SK-N-SH (cell line): ENCODE measurements around the gene PHAF1. TPM values are rescaled to one million over a fixed set of nuclear protein-coding genes. Genes with fewer than 3 reads are reported as not detected.

ENCODE experiments used
- CTCF ChIA-PET: fragments of 300-600, 350-600 bp; formaldehyde crosslinking; extraction: SDS; loops from one replicate; lab custom pipeline; 2021; lab: Yijun Ruan, JAX
- POLR2A ChIA-PET: fragments of 350-600 bp; sonication (Branson Sonifier 250); formaldehyde crosslinking; extraction: SDS; loops from one replicate; lab custom pipeline; 2020; ENCODE audit warnings: antibody characterized with exemption, inconsistent platforms; lab: Yijun Ruan, JAX
- DNase-seq: peaks from one replicate; pipeline ENCODE4 v3.0.0; 2012
- H2AFZ ChIP-seq: fragments of 200-600 bp; sonication (generic); 2 replicates; pipeline ENCODE4 v1.8.1; 2016; ENCODE audit warnings: antibody characterized with exemption, mild to moderate bottlenecking, low read depth
- H3F3A ChIP-seq: fragments of 200-600 bp; sonication (generic); replicated peaks from 2 replicates; pipeline ENCODE3; 2016; ENCODE audit warnings: antibody characterized with exemption, mild to moderate bottlenecking; ENCODE audit not compliant: insufficient read depth
- H3K27ac ChIP-seq, 2 experiments: fragments of 200-500 bp in 1 of 2; fragments of 200-600 bp in 1 of 2; sonication (Bioruptor generic) in 1 of 2; sonication (generic), shearing (Covaris generic) in 1 of 2; 2 replicates each; pipeline versions ENCODE4 v1.5.1 to v1.6.1; 2014 to 2016; ENCODE audit warnings: low read depth in 2 of 2, inconsistent platforms in 1 of 2, low read length in 1 of 2, mild to moderate bottlenecking in 1 of 2, mixed read lengths in 1 of 2
- H3K27me3 ChIP-seq: fragments of 200-600 bp; sonication (generic), shearing (Covaris generic); 2 replicates; pipeline ENCODE4 v1.6.1; 2016; ENCODE audit warnings: mixed run types; ENCODE audit not compliant: insufficient read depth
- H3K36me3 ChIP-seq, 2 experiments: fragments of 200-500 bp in 1 of 2; fragments of 200-600 bp in 1 of 2; sonication (Bioruptor generic) in 1 of 2; sonication (generic) in 1 of 2; replicated peaks in 1 of 2; 2 replicates each; pipeline versions ENCODE3 to v1.5.1; 2014 to 2016; ENCODE audit warnings: low read length in 1 of 2, mild to moderate bottlenecking in 1 of 2; ENCODE audit not compliant: insufficient read depth in 2 of 2, control insufficient read depth in 1 of 2
- H3K4me1 ChIP-seq, 2 experiments: fragments of 200-500 bp in 1 of 2; fragments of 200-600 bp in 1 of 2; sonication (Bioruptor generic) in 1 of 2; sonication (generic), shearing (Covaris generic) in 1 of 2; 2 replicates each; pipeline versions ENCODE4 v1.5.1 to v1.6.1; 2014 to 2016; ENCODE audit warnings: low read depth in 1 of 2, low read length in 1 of 2, mixed run types in 1 of 2; ENCODE audit not compliant: insufficient read depth in 2 of 2, control insufficient read depth in 1 of 2
- H3K4me2 ChIP-seq: fragments of 200-600 bp; sonication (generic), shearing (Covaris generic); 2 replicates; pipeline ENCODE4 v1.6.1; 2017; ENCODE audit warnings: mixed run types
- H3K4me3 ChIP-seq, 2 experiments: fragments of 200-500 bp in 1 of 2; fragments of 200-600 bp in 1 of 2; sonication (Bioruptor generic) in 1 of 2; sonication (generic), shearing (Covaris generic) in 1 of 2; 2 replicates each; pipeline versions ENCODE4 v1.5.1 to v1.8.1; 2014 to 2016; ENCODE audit warnings: low read depth in 2 of 2, inconsistent platforms in 1 of 2, low read length in 1 of 2, mild to moderate bottlenecking in 1 of 2, mixed read lengths in 1 of 2, moderate library complexity in 1 of 2
- H3K79me2 ChIP-seq: fragments of 200-600 bp; sonication (generic); 2 replicates; pipeline ENCODE4 v1.8.1; 2017; ENCODE audit warnings: mild to moderate bottlenecking; ENCODE audit not compliant: insufficient read depth
- H3K9ac ChIP-seq: fragments of 200-600 bp; sonication (generic); 2 replicates; pipeline ENCODE4 v1.6.1; 2017; ENCODE audit warnings: mixed run types
- H3K9me2 ChIP-seq: fragments of 200-600 bp; sonication (generic); 2 replicates; pipeline ENCODE4 v1.6.1; 2017; ENCODE audit warnings: mixed run types
- H3K9me3 ChIP-seq: fragments of 200-600 bp; sonication (generic); 2 replicates; pipeline ENCODE4 v1.6.1; 2017; ENCODE audit warnings: mixed run types, mild to moderate bottlenecking, moderate library complexity
- H4K20me1 ChIP-seq: fragments of 200-600 bp; sonication (generic); 2 replicates; pipeline ENCODE4 v1.6.1; 2017; ENCODE audit warnings: mild to moderate bottlenecking, mixed run types; ENCODE audit not compliant: insufficient read depth
- CHD2 ChIP-seq: fragments of 150-350 bp; IDR thresholded peaks from 2 replicates; pipeline ENCODE4 v1.6.1; 2018; ENCODE audit warnings: low read length; ENCODE audit not compliant: partially characterized antibody
- FOSL2 ChIP-seq: IDR thresholded peaks from 2 replicates; pipeline ENCODE4 v1.4.0; 2012; ENCODE audit warnings: low read depth, mild to moderate bottlenecking, moderate library complexity, borderline replicate concordance
- FOXJ3 ChIP-seq: sonication (generic); formaldehyde crosslinking; IDR thresholded peaks from 2 replicates; pipeline ENCODE4 v1.5.1; 2020; ENCODE audit warnings: mild to moderate bottlenecking, missing genetic modification reagents
- FOXM1 ChIP-seq: IDR thresholded peaks from 2 replicates; pipeline ENCODE4 v1.4.0; 2012; ENCODE audit warnings: low read depth, mild to moderate bottlenecking
- GATA2 ChIP-seq: sonication (generic); formaldehyde crosslinking; IDR thresholded peaks from 2 replicates; pipeline ENCODE4 v1.5.0; 2020; ENCODE audit warnings: mild to moderate bottlenecking, missing genetic modification reagents
- IRF3 ChIP-seq: fragments of 150-350 bp; IDR thresholded peaks from 2 replicates; pipeline ENCODE4 v1.6.1; 2016; ENCODE audit warnings: mild to moderate bottlenecking, low read depth, low read length
- JUND ChIP-seq: IDR thresholded peaks from 2 replicates; pipeline ENCODE4 v1.4.0; 2012
- MAX ChIP-seq: IDR thresholded peaks from 2 replicates; pipeline ENCODE4 v1.4.0; 2012; ENCODE audit warnings: low read depth
- MXI1 ChIP-seq: IDR thresholded peaks from 2 replicates; pipeline ENCODE4 v1.6.1; 2012; ENCODE audit warnings: mild to moderate bottlenecking, low read depth, low read length, improper control_type of control experiment
- POLR2AphosphoS5 ChIP-seq: IDR thresholded peaks from 2 replicates; pipeline ENCODE4 v1.6.1; 2012; ENCODE audit warnings: low read depth, low read length
- RCOR1 ChIP-seq: fragments of 150-350 bp; IDR thresholded peaks from 2 replicates; pipeline ENCODE4 v1.6.1; 2017; ENCODE audit warnings: antibody characterized with exemption, low read length
- REST ChIP-seq: IDR thresholded peaks from 2 replicates; pipeline ENCODE4 v1.6.1; 2012; ENCODE audit warnings: mild to moderate bottlenecking, low read depth, low read length, moderate library complexity
- RFX5 ChIP-seq: IDR thresholded peaks from 2 replicates; pipeline ENCODE4 v1.6.1; 2012; ENCODE audit warnings: mild to moderate bottlenecking, improper control_type of control experiment, low read length
- SMC3 ChIP-seq: IDR thresholded peaks from 2 replicates; pipeline ENCODE4 v1.6.1; 2012; ENCODE audit warnings: low read depth, low read length, improper control_type of control experiment
- TAF1 ChIP-seq: IDR thresholded peaks from 2 replicates; pipeline ENCODE4 v1.6.1; 2012; ENCODE audit warnings: low read depth, mild to moderate bottlenecking, low read length, moderate library complexity, borderline replicate concordance
- TCF12 ChIP-seq: IDR thresholded peaks from 2 replicates; pipeline ENCODE4 v1.4.0; 2012
- YY1 ChIP-seq: IDR thresholded peaks from 2 replicates; pipeline ENCODE4 v1.4.0; 2012; ENCODE audit warnings: low read depth, mild to moderate bottlenecking
- WGBS: methylation state at CpG from one replicate; pipeline ENCODE4 v1.1.6; 2017; ENCODE audit warnings: low lambda C conversion rate; 5-methylcytosine and 5-hydroxymethylcytosine counted together
- polyA plus RNA-seq, 3 experiments: library from polyadenylated mRNA; depleted of rRNA; stranded (reverse); fragments of >200 nt; gene quantifications; 2 replicates each; pipeline ENCODE4 v1.2.3, GENCODE V29; 2012

Gene PHAF1
- polyA plus RNA-seq, 1 of the 3 experiments (the other 2 are of a cell fraction), result 17.3 TPM

- no peak overlapping the region for H3K4me2 ChIP-seq
- DNase-seq, result no peak
- peaks cover 5 to 20% of the 10 kb centered on the region in 2 experiments; a peak in 1 of 4 replicates for H3K4me1 ChIP-seq
- peaks cover 40% of the 10 kb centered on the region for H3F3A ChIP-seq
- TF ChIP-seq TCF12 (no peak), IRF3 (no peak), MXI1 (no peak), YY1 (no peak), JUND (no peak), MAX (no peak), FOSL2 (no peak), SMC3 (no peak), FOXJ3 (CRISPR knock-in tag) (no peak), RFX5 (no peak), REST (no peak), POLR2AphosphoS5 (no peak), CHD2 (no peak), FOXM1 (no peak), TAF1 (no peak), RCOR1 (no peak), GATA2 (no peak)
- 73% methylated on average over 5 of the region's 5 CpGs for WGBS
- H3K4me3 ChIP-seq, result no peak overlapping the region
- ChIA-PET CTCF (interaction anchor here (1.1 to 6.1 kb wide), 7 partner anchors 49 to 152 kb away, joined by 3 to 36 read pairs (median 6); no protein-coding TSS in a partner anchor), POLR2A (no interaction called here)
- peaks cover 11% of the 10 kb centered on the region for H3K79me2 ChIP-seq
- no peaks in the 10 kb centered on the region for H3K9me3 ChIP-seq
- H3K27ac ChIP-seq, result peak overlapping the region in 1 of 2 experiments; percentile 47; a peak in 2 of 4 replicates
- H2AFZ ChIP-seq, result no peak overlapping the region
- no peak overlapping the region for H3K9ac ChIP-seq
- H3K27me3 ChIP-seq, result no peaks in the 10 kb centered on the region
- peaks cover 0 to 9% of the 10 kb centered on the region in 2 experiments for H3K36me3 ChIP-seq
- H4K20me1 ChIP-seq, result 0 out of 2 replicates have a peak, but pooled peaks cover 3% of the 10 kb centered on the region
- no peaks in the 10 kb centered on the region for H3K9me2 ChIP-seq
Observed at GRCh38 chr16:67105881-67106280, 3.9 kb upstream of the PHAF1 start.
